A549 (cell line): ENCODE measurements around the gene SLC7A11.

Experiments used
- CHD4 ChIP-seq: fragments of 200-600 bp; sonication (generic); IDR thresholded peaks from 2 replicates; pipeline ENCODE4 v1.6.1; 2016; ENCODE audit warnings: antibody characterized with exemption, mild to moderate bottlenecking, borderline replicate concordance
- EP300 ChIP-seq, 2 experiments: fragments of >200 bp; sonication (Bioruptor Twin); formaldehyde crosslinking; IDR thresholded peaks; 2 replicates in 1 of 2; 3 replicates in 1 of 2; pipeline ENCODE4 v1.6.1; 2016 to 2017
- RARB ChIP-seq: fragments of 250-450 bp; sonication (Bioruptor Pico); IDR thresholded peaks from 2 replicates; pipeline ENCODE4 v1.8.0; 2021; ENCODE audit warnings: mild to moderate bottlenecking, moderate library complexity
- TF ChIP-seq, protein P1 (sequence below): fragments of >200 bp; sonication (Bioruptor Twin); formaldehyde crosslinking; IDR thresholded peaks from 3 replicates; pipeline ENCODE4 v1.5.1; 2016
- TF ChIP-seq, protein P2 (sequence below): fragments of 200-600 bp; sonication (generic); IDR thresholded peaks from 2 replicates; pipeline ENCODE4 v1.6.1; 2016; ENCODE audit warnings: antibody characterized with exemption, mild to moderate bottlenecking, moderate library complexity

DNA sequence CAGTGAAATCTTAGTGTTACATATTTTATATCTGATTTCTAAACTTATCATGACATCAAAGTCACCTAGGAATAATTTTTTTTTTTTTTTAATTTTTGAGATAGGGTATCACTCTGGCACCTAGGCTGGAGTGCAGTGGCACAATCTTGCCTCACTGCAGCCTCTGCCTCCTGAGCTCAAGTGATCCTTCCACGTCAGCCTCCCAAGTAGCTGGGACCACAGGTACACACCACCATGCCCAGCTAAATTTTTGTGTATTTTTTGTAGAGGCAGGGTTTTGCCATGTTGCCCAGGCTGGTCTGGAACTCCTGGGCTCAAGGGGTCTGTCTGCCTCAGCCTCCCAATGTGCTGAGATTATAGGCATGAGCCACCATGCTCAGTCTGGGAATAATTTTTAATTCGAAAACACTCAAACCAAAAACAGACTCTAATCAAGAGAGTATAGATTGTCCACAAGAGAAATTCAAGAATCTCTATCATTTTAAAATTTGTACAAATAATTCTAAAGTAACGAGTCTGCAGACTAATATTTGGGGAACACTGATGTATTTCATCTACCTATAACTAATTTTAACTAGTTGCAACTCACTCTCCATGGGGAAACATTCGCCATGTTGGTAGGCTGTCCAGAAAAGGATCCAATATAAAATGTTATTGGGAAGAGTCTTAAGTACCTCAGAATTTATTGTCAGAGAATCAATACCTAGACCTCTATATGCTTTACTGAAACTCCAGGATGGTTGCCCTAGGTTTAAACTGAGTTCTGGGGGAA, 3.4 kb downstream of the SLC7A11 start:
- 0 out of 2 replicates have a peak, but pooled peaks have one; percentile 13 for TF ChIP-seq RARB
- no peak for TF ChIP-seq EP300 (IDR thresholded peaks at IDR 0.05)
- TF ChIP-seq CHD4: no peak
- TF ChIP-seq, protein P1, sequence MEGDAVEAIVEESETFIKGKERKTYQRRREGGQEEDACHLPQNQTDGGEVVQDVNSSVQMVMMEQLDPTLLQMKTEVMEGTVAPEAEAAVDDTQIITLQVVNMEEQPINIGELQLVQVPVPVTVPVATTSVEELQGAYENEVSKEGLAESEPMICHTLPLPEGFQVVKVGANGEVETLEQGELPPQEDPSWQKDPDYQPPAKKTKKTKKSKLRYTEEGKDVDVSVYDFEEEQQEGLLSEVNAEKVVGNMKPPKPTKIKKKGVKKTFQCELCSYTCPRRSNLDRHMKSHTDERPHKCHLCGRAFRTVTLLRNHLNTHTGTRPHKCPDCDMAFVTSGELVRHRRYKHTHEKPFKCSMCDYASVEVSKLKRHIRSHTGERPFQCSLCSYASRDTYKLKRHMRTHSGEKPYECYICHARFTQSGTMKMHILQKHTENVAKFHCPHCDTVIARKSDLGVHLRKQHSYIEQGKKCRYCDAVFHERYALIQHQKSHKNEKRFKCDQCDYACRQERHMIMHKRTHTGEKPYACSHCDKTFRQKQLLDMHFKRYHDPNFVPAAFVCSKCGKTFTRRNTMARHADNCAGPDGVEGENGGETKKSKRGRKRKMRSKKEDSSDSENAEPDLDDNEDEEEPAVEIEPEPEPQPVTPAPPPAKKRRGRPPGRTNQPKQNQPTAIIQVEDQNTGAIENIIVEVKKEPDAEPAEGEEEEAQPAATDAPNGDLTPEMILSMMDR: no peak
- TF ChIP-seq, protein P2, sequence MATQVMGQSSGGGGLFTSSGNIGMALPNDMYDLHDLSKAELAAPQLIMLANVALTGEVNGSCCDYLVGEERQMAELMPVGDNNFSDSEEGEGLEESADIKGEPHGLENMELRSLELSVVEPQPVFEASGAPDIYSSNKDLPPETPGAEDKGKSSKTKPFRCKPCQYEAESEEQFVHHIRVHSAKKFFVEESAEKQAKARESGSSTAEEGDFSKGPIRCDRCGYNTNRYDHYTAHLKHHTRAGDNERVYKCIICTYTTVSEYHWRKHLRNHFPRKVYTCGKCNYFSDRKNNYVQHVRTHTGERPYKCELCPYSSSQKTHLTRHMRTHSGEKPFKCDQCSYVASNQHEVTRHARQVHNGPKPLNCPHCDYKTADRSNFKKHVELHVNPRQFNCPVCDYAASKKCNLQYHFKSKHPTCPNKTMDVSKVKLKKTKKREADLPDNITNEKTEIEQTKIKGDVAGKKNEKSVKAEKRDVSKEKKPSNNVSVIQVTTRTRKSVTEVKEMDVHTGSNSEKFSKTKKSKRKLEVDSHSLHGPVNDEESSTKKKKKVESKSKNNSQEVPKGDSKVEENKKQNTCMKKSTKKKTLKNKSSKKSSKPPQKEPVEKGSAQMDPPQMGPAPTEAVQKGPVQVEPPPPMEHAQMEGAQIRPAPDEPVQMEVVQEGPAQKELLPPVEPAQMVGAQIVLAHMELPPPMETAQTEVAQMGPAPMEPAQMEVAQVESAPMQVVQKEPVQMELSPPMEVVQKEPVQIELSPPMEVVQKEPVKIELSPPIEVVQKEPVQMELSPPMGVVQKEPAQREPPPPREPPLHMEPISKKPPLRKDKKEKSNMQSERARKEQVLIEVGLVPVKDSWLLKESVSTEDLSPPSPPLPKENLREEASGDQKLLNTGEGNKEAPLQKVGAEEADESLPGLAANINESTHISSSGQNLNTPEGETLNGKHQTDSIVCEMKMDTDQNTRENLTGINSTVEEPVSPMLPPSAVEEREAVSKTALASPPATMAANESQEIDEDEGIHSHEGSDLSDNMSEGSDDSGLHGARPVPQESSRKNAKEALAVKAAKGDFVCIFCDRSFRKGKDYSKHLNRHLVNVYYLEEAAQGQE: 0 out of 2 replicates have a peak, but pooled peaks have one; percentile 28
